GM23338 (cell line): ENCODE data around the gene CYB5B. TPM values are rescaled to one million over a fixed set of nuclear protein-coding genes. Genes with fewer than 3 reads are reported as not detected.

Source experiments
- ATAC-seq: fragments of 200-7000 bp; cut with Tn5 transposase; 3 replicates; pipeline ENCODE4 v1.9.1; 2020
- DNase-seq: peaks from one replicate; pipeline ENCODE4 v3.0.0-alpha.2; 2015; ENCODE audit warnings: low spot score
- H2AFZ ChIP-seq: fragments of 200-600 bp; sonication (generic); 2 replicates; pipeline ENCODE4 v1.8.0; 2016; ENCODE audit warnings: antibody characterized with exemption, mild to moderate bottlenecking, moderate library complexity
- H3F3A ChIP-seq: fragments of 200-600 bp; sonication (generic); replicated peaks from 2 replicates; pipeline ENCODE4 v1.8.0; 2017; ENCODE audit warnings: antibody characterized with exemption, mixed run types, low read depth
- H3K27ac ChIP-seq: fragments of 200-600 bp; sonication (generic); 2 replicates; pipeline ENCODE4 v1.6.1; 2016; ENCODE audit warnings: low read depth
- H3K27me3 ChIP-seq: fragments of 200-600 bp; sonication (generic); 2 replicates; pipeline ENCODE4 v1.8.0; 2016; ENCODE audit warnings: mild to moderate bottlenecking, mixed run types, moderate library complexity; ENCODE audit not compliant: insufficient read depth
- H3K36me3 ChIP-seq: fragments of 200-600 bp; sonication (generic); 2 replicates; pipeline ENCODE4 v1.8.0; 2016; ENCODE audit warnings: mild to moderate bottlenecking; ENCODE audit not compliant: insufficient read depth
- H3K4me1 ChIP-seq: fragments of 200-600 bp; sonication (generic); 2 replicates; pipeline ENCODE4 v1.8.0; 2016; ENCODE audit warnings: mild to moderate bottlenecking, moderate library complexity; ENCODE audit not compliant: insufficient read depth
- H3K4me2 ChIP-seq: fragments of 200-600 bp; sonication (generic); 2 replicates; pipeline ENCODE4 v1.7.1; 2017; ENCODE audit warnings: mixed run types
- H3K4me3 ChIP-seq: fragments of 200-600 bp; sonication (generic); 2 replicates; pipeline ENCODE4 v1.6.1; 2016; ENCODE audit warnings: mixed run types
- H3K79me2 ChIP-seq: fragments of 200-600 bp; sonication (generic); replicated peaks from 2 replicates; pipeline ENCODE4 v1.8.0; 2017; ENCODE audit warnings: mild to moderate bottlenecking; ENCODE audit not compliant: insufficient read depth
- H3K9me2 ChIP-seq: fragments of 200-600 bp; sonication (generic); 2 replicates; pipeline ENCODE4 v1.8.0; 2017; ENCODE audit not compliant: insufficient read depth
- H4K20me1 ChIP-seq: fragments of 200-600 bp; sonication (generic); replicated peaks from 2 replicates; pipeline ENCODE4 v1.8.0; 2017; ENCODE audit warnings: mild to moderate bottlenecking; ENCODE audit not compliant: insufficient read depth
- H3K27ac Mint-ChIP-seq: 2 replicates; pipeline ENCODE4 v1.8.0; 2020; ENCODE audit warnings: inconsistent platforms, mild to moderate bottlenecking, moderate library complexity, mixed read lengths
- H3K27me3 Mint-ChIP-seq: 3 replicates; pipeline ENCODE4 v1.8.0; 2022; ENCODE audit warnings: low read depth, mild to moderate bottlenecking, moderate library complexity, mixed read lengths, inconsistent platforms; ENCODE audit not compliant: insufficient read depth, poor library complexity
- H3K36me3 Mint-ChIP-seq: 3 replicates; pipeline ENCODE4 v1.8.0; 2021; ENCODE audit warnings: low read depth, mild to moderate bottlenecking, inconsistent platforms, moderate library complexity, mixed read lengths
- H3K4me1 Mint-ChIP-seq: 3 replicates; pipeline ENCODE4 v1.8.0; 2020; ENCODE audit warnings: mild to moderate bottlenecking, inconsistent platforms, mixed read lengths
- H3K4me3 Mint-ChIP-seq: 3 replicates; pipeline ENCODE4 v1.8.0; 2021; ENCODE audit warnings: moderate library complexity, mild to moderate bottlenecking, inconsistent platforms, mixed read lengths
- H3K9me3 Mint-ChIP-seq: 3 replicates; pipeline ENCODE4 v1.8.0; 2020; ENCODE audit warnings: moderate library complexity, mild to moderate bottlenecking, inconsistent platforms, mixed read lengths
- ETS1 ChIP-seq: IDR thresholded peaks from 2 replicates; pipeline ENCODE4 v1.6.1; 2016; ENCODE audit warnings: antibody characterized with exemption
- EZH2 ChIP-seq: fragments of 200-600 bp; sonication (generic); IDR thresholded peaks from one replicate; pipeline ENCODE4 v1.8.0; 2017; ENCODE audit warnings: antibody characterized with exemption, mild to moderate bottlenecking, low read depth; ENCODE audit not compliant: unreplicated experiment
- JUNB ChIP-seq: IDR thresholded peaks from one replicate; pipeline ENCODE4 v1.6.1; 2016; ENCODE audit warnings: antibody characterized with exemption; ENCODE audit not compliant: unreplicated experiment
- NANOG ChIP-seq: IDR thresholded peaks from 2 replicates; pipeline ENCODE4 v1.6.1; 2016; ENCODE audit warnings: antibody characterized with exemption, borderline replicate concordance
- POLR2AphosphoS5 ChIP-seq: IDR thresholded peaks from 2 replicates; pipeline ENCODE4 v1.6.1; 2016; ENCODE audit warnings: antibody characterized with exemption, low read depth
- ZNF114 ChIP-seq: fragments of 250-450 bp; sonication (Bioruptor Pico); IDR thresholded peaks from 2 replicates; pipeline ENCODE4 v1.5.0; 2020; ENCODE audit warnings: mild to moderate bottlenecking, moderate library complexity
- ZNF331 ChIP-seq: fragments of 250-450 bp; sonication (Bioruptor Pico); IDR thresholded peaks from 2 replicates; pipeline ENCODE4 v1.5.0; 2020; ENCODE audit warnings: low read depth, mild to moderate bottlenecking, moderate library complexity
- ZNF462 ChIP-seq: fragments of 250-450 bp; sonication (Bioruptor Pico); IDR thresholded peaks from 2 replicates; pipeline ENCODE4 v1.5.0; 2020; ENCODE audit warnings: mild to moderate bottlenecking, moderate library complexity
- polyA plus RNA-seq: library from polyadenylated mRNA; unstranded; fragments of >200 nt; fragmentation: Nextera tagmentation; extraction: Ambion mirVana; gene quantifications from 2 replicates; pipeline ENCODE4 v1.2.1, GENCODE V29; 2016
- total RNA-seq: library from RNA; depleted of rRNA; stranded (reverse); fragments of >200 nt; shearing (Covaris generic); gene quantifications from 2 replicates; pipeline ENCODE4 v1.2.3, GENCODE V29; 2014

Gene CYB5B
- total and polyA plus RNA-seq, 2 experiments from 2014 or later = 72.0 to 110 TPM

DNA sequence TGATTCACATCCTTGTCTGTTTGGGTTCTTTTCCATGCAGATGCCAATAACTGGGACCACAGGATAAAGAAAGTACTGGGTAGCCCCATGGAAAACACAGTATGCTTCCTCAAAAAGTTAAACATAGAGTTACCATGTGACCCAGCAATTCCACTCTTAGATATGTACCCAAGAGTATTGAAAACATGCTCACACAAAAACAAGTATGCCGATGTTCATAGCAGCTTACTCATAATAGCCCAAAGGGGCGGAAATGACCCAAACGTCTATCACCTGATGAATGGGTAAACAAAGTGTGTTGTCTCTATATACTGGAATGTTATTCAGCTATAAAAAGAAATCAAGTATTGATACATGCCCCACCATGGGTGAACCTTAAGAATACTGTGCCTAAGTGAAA is 55.4 kb downstream of the CYB5B start (continued):
- TF ChIP-seq EZH2 (no peak), ZNF114 (CRISPR knock-in tag) (no peak), ZNF331 (CRISPR knock-in tag) (no peak), NANOG (no peak), ZNF462 (CRISPR knock-in tag) (no peak)

GRCh38 chr16:69481901-69482341 is 57.5 kb downstream of the CYB5B start:
- Mint-ChIP-seq H3K27me3 (peaks cover 2% of the 10 kb centered on the region), H3K4me1 (no peaks in the 10 kb centered on the region), H3K9me3 (no peaks in the 10 kb centered on the region), H3K36me3 (no peaks in the 10 kb centered on the region), H3K4me3 (no peak overlapping the region), H3K27ac (no peak overlapping the region)
- peak; percentile 87 for ATAC-seq
- Histone ChIP-seq H3K4me1 (no peaks in the 10 kb centered on the region), H3K4me3 (no peak overlapping the region), H3K4me2 (no peak overlapping the region), H3K27me3 (no peaks in the 10 kb centered on the region), H3K27ac (0 out of 2 replicates have a peak overlapping the region, but pooled peaks have one; percentile 39), H3K36me3 (no peaks in the 10 kb centered on the region), H3F3A (no peaks in the 10 kb centered on the region), H2AFZ (peak overlapping the region; percentile 88; the same call in 1 of the 2 replicates), H3K9me2 (no peaks in the 10 kb centered on the region), H3K79me2 (no peaks in the 10 kb centered on the region), H4K20me1 (no peaks in the 10 kb centered on the region)
- peak; percentile 47 for DNase-seq
- TF ChIP-seq ETS1 (no peak), JUNB (no peak), ZNF462 (CRISPR knock-in tag) (no peak), POLR2AphosphoS5 (no peak)
